HG02623 (cell line): ENCODE results near the gene OR6J1.
"Not testable (repeated sequence)": the region's sequence is repeated elsewhere in the genome, so short reads cannot be mapped to it uniquely, and the experiment has no call there.

Experiments used
- ATAC-seq: cut with Tn5 transposase; IDR thresholded peaks from one replicate; pipeline ENCODE4 v1.9.1; 2021; ENCODE audit warnings: moderate library complexity; ENCODE audit not compliant: unreplicated experiment

OR6J1 gene

DNA sequence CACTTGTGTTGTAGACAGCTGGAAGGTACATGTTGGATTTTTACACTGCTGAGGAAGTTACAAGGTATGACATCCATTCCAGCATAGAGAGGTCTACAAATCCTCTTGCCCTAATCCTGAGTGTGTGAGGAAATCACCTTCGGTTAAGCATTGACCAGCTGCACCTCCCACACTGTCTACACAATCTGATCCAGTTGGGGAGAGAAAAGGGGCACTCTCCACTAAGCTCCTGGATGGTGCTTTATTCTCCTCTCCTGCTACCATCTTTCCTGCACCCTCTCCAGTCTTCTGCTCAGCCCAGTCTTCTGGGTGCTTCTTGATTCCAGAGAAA lies at the start of gene OR6J1:
Gene OR6J1 (minus strand): TSS at position 48 of the 331 bp plus-strand sequence. CDS start 9,541 bp downstream, outside the sequence.
- no peak for ATAC-seq

DNA sequence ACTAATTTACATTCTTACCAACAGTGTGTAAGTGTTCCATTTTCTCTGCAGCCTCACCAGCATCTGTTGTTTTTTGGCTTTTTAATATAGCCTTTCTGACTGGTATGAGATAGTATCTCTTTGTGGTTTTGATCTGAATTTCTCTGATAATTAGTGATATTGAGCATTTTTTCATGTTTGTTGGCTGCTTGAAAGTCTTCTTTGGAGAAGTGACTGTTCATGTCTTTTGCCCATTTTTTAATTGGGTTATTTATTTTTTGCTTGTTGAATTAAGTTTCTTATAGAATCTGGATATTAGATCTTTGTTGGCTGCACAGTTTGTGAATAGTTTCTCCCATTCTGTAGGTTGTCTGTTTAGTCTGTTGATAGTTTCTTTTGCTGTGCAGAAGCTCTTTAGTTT lies 48.0 kb upstream of the OR6J1 start:
- no peak for ATAC-seq

- no peak for ATAC-seq
Measured at GRCh38 chr14:22691171-22691570, 47.0 kb upstream of the OR6J1 start.

- no peak for ATAC-seq
Measured at GRCh38 chr14:22689199-22689598, 45.0 kb upstream of the OR6J1 start.

GRCh38 chr14:22687969-22688368 lies 43.8 kb upstream of the OR6J1 start:
- ATAC-seq, result not testable (repeated sequence)

DNA sequence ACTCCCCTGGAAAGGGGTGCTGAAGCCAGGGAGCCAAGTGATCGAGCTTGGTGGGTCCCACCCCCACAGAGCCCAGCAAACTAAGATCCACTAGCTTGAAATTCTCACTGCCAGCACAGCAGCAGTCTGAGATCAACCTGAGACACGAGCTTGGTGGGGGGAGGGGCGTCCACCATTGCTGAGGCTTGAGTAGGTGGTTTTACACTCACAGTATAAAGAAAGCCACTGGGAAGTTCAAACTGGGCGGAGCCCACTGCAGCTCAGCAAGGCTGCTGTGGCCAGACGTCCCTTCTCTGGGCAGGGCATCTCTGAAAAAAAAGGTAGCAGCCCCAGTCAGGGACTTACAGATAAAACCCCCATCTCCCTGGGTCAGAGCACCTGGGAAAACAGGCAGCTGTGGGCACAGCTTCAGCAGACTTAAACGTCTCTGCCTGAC lies 42.0 kb upstream of the OR6J1 start:
- ATAC-seq, result not testable (repeated sequence)

DNA sequence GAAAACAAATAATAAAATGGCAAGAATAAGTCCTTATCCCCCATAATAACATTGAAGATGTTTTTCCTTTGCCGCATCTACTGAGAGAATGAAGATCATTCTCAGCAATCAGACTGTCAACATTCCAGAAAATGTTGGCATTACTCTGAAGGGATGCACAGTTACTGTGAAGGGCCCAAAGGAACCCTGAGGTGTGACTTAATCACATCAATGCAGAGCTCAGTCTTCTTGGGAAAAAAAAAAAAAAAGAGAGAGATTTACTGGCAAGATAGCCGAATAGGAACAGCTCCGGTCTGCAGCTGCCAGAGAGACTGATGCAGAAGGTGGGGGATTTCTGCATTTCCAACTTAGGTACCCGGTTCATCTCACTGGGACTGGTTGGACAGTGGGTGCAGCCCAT lies 41.3 kb upstream of the OR6J1 start:
- no peak for ATAC-seq

GRCh38 chr14:22683428-22683827 lies 39.3 kb upstream of the OR6J1 start:
- ATAC-seq, result not testable (repeated sequence)

DNA sequence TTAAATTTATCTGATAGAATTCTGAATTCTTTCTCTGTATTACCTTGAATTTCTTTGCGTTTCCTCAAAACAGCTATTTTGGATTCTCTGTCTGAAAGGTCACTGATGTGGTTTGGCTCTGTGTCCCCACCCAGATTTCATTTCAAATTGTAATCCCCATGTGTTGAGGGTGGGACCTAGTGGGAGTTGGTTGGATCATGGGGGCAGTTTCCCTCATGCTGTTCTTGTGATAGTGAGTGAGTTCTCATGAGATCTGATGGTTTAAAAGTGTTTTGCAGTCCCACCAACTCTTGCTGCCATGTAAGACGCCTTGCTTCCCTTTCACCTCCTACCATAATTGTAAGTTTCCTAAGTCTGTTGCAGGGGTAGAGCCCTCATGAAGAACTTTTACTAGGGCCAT lies 34.1 kb upstream of the OR6J1 start:
- no peak for ATAC-seq

GRCh38 chr14:22677551-22677950 lies 33.4 kb upstream of the OR6J1 start:
- not testable (repeated sequence) for ATAC-seq

- ATAC-seq, result peak; percentile 55
Measured at GRCh38 chr14:22671622-22672021, 27.5 kb upstream of the OR6J1 start.

DNA sequence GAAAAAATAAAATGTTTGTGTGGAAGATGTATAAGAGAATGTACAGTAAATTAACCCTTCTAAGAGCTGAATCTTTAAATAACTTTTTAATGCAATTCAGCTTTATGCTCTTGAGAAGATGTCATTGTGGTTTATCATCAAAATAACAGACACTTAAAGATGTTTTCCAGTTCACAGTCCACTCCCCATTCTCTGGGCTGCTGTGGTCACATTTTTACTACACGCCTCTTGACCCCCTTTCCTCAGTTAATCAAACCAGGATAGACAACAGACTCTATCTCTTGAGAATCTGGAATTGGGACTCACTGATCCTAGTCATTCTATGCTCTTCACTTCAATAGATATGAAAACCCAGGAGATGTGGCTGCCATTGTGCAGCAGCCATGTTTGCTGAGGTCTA lies 24.7 kb upstream of the OR6J1 start:
- no peak for ATAC-seq

- ATAC-seq, result no peak
Measured at GRCh38 chr14:22668417-22668816, 24.3 kb upstream of the OR6J1 start.

DNA sequence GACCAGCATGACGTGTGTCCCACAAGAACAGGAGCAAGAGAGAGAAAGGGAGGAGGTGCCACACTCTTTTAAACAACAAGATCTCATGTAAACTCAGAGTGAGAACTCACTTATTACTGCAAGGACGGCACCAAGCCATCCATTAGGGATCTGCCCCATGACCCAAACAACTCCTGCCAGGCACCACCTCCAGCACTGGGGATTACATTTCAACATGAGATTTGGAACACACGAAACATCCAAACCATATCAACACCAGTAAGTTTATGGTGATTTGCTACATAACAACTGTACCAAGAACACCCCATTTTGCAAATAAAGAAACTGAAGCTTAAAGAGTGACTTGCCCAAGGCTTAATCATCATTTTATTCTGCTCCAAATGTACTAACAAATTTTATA lies 23.7 kb upstream of the OR6J1 start:
- ATAC-seq, result no peak

GRCh38 chr14:22666203-22666893 lies 22.2 kb upstream of the OR6J1 start:
- no peak for ATAC-seq

- ATAC-seq, result no peak
Measured at GRCh38 chr14:22664261-22664660, 20.1 kb upstream of the OR6J1 start.

DNA sequence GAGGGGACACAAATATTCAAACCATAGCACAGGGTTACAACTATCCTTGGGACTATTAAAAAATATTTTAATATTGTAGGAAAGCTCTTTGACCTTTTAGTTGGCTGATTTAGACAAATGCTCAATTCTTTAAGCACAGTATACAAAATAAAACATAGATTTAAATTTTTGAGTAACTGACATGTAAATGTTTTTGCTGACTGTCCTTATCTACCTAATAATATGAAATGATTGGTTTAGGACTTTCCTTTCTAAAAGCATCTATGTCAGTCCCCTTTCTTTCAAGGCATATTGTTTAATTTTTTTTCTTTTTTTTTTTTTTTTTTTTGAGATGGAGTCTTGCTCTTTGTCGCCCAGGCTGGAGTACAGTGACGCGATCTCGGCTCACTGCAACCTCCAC lies 16.5 kb upstream of the OR6J1 start:
- ATAC-seq, result no peak

- ATAC-seq, result no peak
Measured at GRCh38 chr14:22658946-22659345, 14.8 kb upstream of the OR6J1 start.

DNA sequence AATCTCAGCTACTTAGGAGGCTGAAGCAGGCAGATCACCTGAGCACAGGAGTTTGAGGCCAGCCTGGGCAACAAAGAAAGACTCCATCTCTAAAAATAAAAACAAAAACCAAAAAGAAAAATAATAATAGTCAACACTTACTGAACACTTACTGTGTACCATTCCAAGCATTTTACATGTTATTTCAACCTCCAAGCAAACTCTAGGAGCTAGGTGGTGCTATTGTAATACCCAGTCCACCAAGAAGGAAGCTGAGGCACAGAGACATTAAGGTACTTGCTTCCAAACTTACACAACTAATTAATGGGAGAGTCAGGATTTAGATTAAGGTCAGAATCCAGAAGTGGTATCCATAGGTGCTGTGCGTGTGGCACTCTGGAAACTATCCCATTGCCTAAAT lies 13.7 kb upstream of the OR6J1 start:
- ATAC-seq, result no peak

DNA sequence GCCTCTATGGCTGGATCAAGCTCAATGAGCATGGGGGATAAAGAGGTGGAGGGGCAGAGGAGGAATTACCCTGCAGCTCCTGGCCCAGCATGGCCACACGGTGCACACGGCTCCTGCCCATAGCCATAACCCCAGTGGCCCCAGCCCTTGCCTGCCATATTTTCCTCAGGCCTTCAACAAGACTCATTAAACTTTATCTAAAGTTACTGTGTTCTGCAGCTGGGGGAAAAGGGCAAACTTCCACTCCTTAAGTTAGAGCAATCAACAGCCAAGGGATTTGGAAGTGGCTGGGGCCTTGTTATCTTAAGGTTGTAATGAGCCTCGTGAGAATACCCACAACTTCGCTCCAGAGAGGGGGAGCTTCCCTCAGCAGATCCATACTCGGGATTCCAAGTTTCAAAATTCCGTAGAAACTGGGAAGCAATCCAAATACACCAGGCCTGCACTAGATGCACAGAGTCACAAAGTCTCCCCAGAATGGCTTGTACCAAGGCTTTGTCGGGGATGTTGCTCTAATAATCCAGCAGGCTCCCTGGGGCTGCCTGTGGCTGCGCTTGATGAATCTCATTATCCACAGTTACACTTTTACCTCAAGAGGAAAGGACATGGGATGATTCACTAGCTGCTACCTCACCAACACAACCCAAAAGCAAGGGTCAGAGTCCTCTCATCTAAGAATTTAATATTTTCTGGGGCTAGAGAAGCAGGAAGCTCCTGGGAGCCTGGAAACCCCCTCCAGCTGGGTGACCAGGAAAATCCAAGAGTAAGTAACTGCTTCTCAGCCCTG lies 13.0 kb upstream of the OR6J1 start:
- ATAC-seq, result no peak

- ATAC-seq, result no peak
Measured at GRCh38 chr14:22656226-22656625, 12.1 kb upstream of the OR6J1 start.

DNA sequence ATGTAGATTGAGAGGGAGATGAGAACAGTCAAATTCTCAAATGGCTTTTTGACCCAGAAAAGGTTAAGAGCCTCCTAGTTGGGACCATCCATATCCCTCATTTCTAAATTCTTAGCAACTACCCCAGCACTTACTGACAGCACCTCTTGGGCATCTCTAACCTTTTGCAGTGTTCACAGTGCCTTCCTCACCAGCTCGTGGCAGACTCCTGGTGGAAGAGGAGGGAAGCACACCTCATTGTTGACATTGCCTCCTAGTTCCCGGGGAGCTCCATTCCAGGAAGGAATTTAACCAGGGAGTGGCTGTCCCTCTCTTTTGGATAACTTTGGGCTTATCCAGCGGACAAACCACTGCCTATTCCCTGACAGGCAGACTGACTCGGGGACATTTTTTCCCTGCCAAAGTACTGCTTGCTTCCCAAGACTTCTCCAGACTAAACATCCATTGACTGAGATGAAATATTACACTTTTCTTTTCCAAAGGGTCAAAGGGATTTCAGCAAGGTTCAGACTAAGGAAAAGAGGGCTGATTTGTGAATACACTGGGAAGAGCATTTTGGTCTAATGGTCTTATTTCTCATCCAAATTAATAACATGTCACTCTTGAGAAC lies 9.0 kb upstream of the OR6J1 start:
- ATAC-seq, result no peak
